A375 (cell line): Measurements from ENCODE around the gene GNPAT. TPM values are rescaled to one million over a fixed set of nuclear protein-coding genes. Genes with fewer than 3 reads are reported as not detected.

Experiments
- small RNA-seq: library from RNA; depleted of rRNA; stranded (forward); fragments of <200 nt; gene quantifications from one replicate; pipeline ENCODE3, GENCODE V24; 2014
- total RNA-seq: library from RNA; depleted of rRNA; stranded (reverse); fragments of >200 nt; shearing (Covaris generic); gene quantifications from 2 replicates; pipeline ENCODE4 v1.2.3, GENCODE V29; 2014; rRNA removed

Gene GNPAT
- total RNA-seq = 28.0 and 34.7 TPM in 2 replicates

GRCh38 chr1:231240883-231241735 lies at the start of gene GNPAT:
Gene GNPAT (plus strand): TSS chr1:231241212. CDS start chr1:231241379, 167 bp downstream.

Small RNA genes within 50 kb of the gene (small RNA-seq; reads per million reads assigned to genes)
- not detected for gene RNA5SP80

Other genes starting within 250 kb of the GNPAT start
- 23.8 and 25.7 TPM in 2 replicates for gene FAM89A, start 201.0 kb upstream of the GNPAT start, total RNA-seq
- gene TRIM67, start 79.2 kb upstream of the GNPAT start, total RNA-seq = under 0.01 TPM in 1 of 2 replicates, not detected in the other
- 11.9 and 12.5 TPM in 2 replicates for gene EXOC8, start 96.6 kb downstream of the GNPAT start, total RNA-seq
- gene SPRTN, start 97.1 kb downstream of the GNPAT start, total RNA-seq = 15.5 and 34.8 TPM in 2 replicates
- 24.0 and 28.1 TPM in 2 replicates for gene EGLN1, start 181.1 kb downstream of the GNPAT start, total RNA-seq